Trophoblast cell (in vitro differentiated cells and primary cell): ENCODE data around the gene ZBTB43.
"Not testable (repeated sequence)": the region's sequence is repeated elsewhere in the genome, so short reads cannot be mapped to it uniquely, and the experiment has no call there.

Experiments
- DNase-seq, 2 donors: peaks; one replicate each; pipeline ENCODE4 v3.0.0-alpha.2; 2016
- H2AFZ ChIP-seq: 2 replicates; pipeline ENCODE4 v1.6.1; 2013; ENCODE audit warnings: low read length, moderate library complexity, mild to moderate bottlenecking; ENCODE audit not compliant: insufficient read depth, poor library complexity
- H2AK5ac ChIP-seq: 2 replicates; pipeline ENCODE4 v1.6.1; 2013; ENCODE audit warnings: mild to moderate bottlenecking, low read length
- H2BK120ac ChIP-seq: 2 replicates; pipeline ENCODE4 v1.6.1; 2013; ENCODE audit warnings: low read length, mild to moderate bottlenecking, moderate library complexity; ENCODE audit not compliant: insufficient read depth, poor library complexity
- H2BK12ac ChIP-seq: 2 replicates; pipeline ENCODE4 v1.6.1; 2013; ENCODE audit warnings: mild to moderate bottlenecking, low read length, moderate library complexity
- H2BK5ac ChIP-seq: 2 replicates; pipeline ENCODE4 v1.6.1; 2013; ENCODE audit warnings: low read length, low read depth, moderate library complexity, mild to moderate bottlenecking; ENCODE audit not compliant: poor library complexity
- H3K14ac ChIP-seq: 2 replicates; pipeline ENCODE4 v1.6.1; 2013; ENCODE audit warnings: mild to moderate bottlenecking, low read length
- H3K18ac ChIP-seq: 2 replicates; pipeline ENCODE4 v1.6.1; 2013; ENCODE audit warnings: mild to moderate bottlenecking, low read length
- H3K23ac ChIP-seq: 2 replicates; pipeline ENCODE4 v1.6.1; 2013; ENCODE audit warnings: low read length
- H3K27ac ChIP-seq: 2 replicates; pipeline ENCODE4 v1.5.1; 2013; ENCODE audit warnings: low read depth, mild to moderate bottlenecking, inconsistent platforms, low read length, moderate library complexity
- H3K27me3 ChIP-seq: 2 replicates; pipeline ENCODE4 v1.6.1; 2013; ENCODE audit warnings: inconsistent platforms, mild to moderate bottlenecking, low read length, moderate library complexity; ENCODE audit not compliant: insufficient read depth
- H3K36me3 ChIP-seq, 2 experiments: 1 replicate in 1 of 2; 2 replicates in 1 of 2; pipeline ENCODE4 v1.6.1; 2013; ENCODE audit warnings: low read length in 2 of 2, mild to moderate bottlenecking in 2 of 2, moderate library complexity in 1 of 2; ENCODE audit not compliant: insufficient read depth in 2 of 2, control insufficient read depth in 1 of 2
- H3K4ac ChIP-seq: 2 replicates; pipeline ENCODE4 v1.6.1; 2013; ENCODE audit warnings: low read depth, mild to moderate bottlenecking, low read length, moderate library complexity
- H3K4me1 ChIP-seq, 2 experiments: 1 replicate in 1 of 2; 2 replicates in 1 of 2; pipeline ENCODE4 v1.6.1; 2013; ENCODE audit warnings: low read length in 2 of 2, mild to moderate bottlenecking in 2 of 2, moderate library complexity in 1 of 2; ENCODE audit not compliant: insufficient read depth in 2 of 2, control insufficient read depth in 1 of 2
- H3K4me2 ChIP-seq: 2 replicates; pipeline ENCODE4 v1.6.1; 2013; ENCODE audit warnings: inconsistent platforms, mild to moderate bottlenecking, low read length, moderate library complexity
- H3K4me3 ChIP-seq: 2 replicates; pipeline ENCODE4 v1.5.1; 2013; ENCODE audit warnings: mild to moderate bottlenecking, low read depth, low read length, inconsistent platforms
- H3K79me1 ChIP-seq: one replicate; pipeline ENCODE4 v1.6.1; 2013; ENCODE audit warnings: low read length
- H3K79me2 ChIP-seq: 2 replicates; pipeline ENCODE4 v1.6.1; 2013; ENCODE audit warnings: low read length, mild to moderate bottlenecking; ENCODE audit not compliant: control insufficient read depth, insufficient read depth, poor library complexity
- H3K9ac ChIP-seq: 2 replicates; pipeline ENCODE4 v1.6.1; 2013; ENCODE audit warnings: mild to moderate bottlenecking, low read length
- H3K9me3 ChIP-seq: 2 replicates; pipeline ENCODE4 v1.6.1; 2013; ENCODE audit warnings: low read depth, mild to moderate bottlenecking, control low read depth, inconsistent platforms, low read length; ENCODE audit not compliant: insufficient read depth
- H4K12ac ChIP-seq: 2 replicates; pipeline ENCODE4 v1.6.1; 2013; ENCODE audit warnings: low read depth, mild to moderate bottlenecking, low read length, moderate library complexity
- H4K8ac ChIP-seq: 2 replicates; pipeline ENCODE4 v1.6.1; 2013; ENCODE audit warnings: low read depth, mild to moderate bottlenecking, low read length, moderate library complexity
- H4K91ac ChIP-seq: one replicate; pipeline ENCODE4 v1.6.1; 2013; ENCODE audit warnings: low read depth, mild to moderate bottlenecking, low read length, moderate library complexity
- WGBS: extraction: QIAGEN DNeasy Blood & Tissue Kit; methylation state at CpG from one replicate; pipeline ENCODE4 v1.1.7; 2013; ENCODE audit warnings: missing lambda C conversion rate; ENCODE audit not compliant: insufficient read length, insufficient coverage; ENCODE audit errors: extremely low coverage; 5-methylcytosine and 5-hydroxymethylcytosine counted together

Gene ZBTB43

GRCh38 chr9:126805554-126806262 is 868 bp downstream of the ZBTB43 start:
- H3K27me3 ChIP-seq: no peaks in the 10 kb centered on the region
- H2AFZ ChIP-seq: peak overlapping the region; percentile 10
- H2BK5ac ChIP-seq: no peak overlapping the region
- H3K4ac ChIP-seq: peak overlapping the region; percentile 34
- no peak overlapping the region for H2BK12ac ChIP-seq
- no peak overlapping the region for H2BK120ac ChIP-seq
- H3K14ac ChIP-seq: no peak overlapping the region
- H3K4me2 ChIP-seq: peak overlapping the region; percentile 68
- peaks cover 5 to 6% of the 10 kb centered on the region in 2 experiments for H3K4me1 ChIP-seq
- H3K4me3 ChIP-seq: peak overlapping the region; percentile 88
- peak overlapping the region; percentile 40 for H3K18ac ChIP-seq
- peaks cover 5% of the 10 kb centered on the region in 2 experiments for H3K36me3 ChIP-seq
- H3K79me2 ChIP-seq: peaks cover 5% of the 10 kb centered on the region
- no peak overlapping the region for H4K8ac ChIP-seq
- H3K23ac ChIP-seq: no peak overlapping the region
- H4K91ac ChIP-seq: peak overlapping the region; percentile 58
- no peak overlapping the region for H3K27ac ChIP-seq
- peak; percentile 77 to 78 for DNase-seq
- WGBS: no CpG with 5 or more reads among the region's 8 CpGs
- H2AK5ac ChIP-seq: no peak overlapping the region
- peaks cover 4% of the 10 kb centered on the region for H3K79me1 ChIP-seq
- H3K9me3 ChIP-seq: no peaks in the 10 kb centered on the region
- H4K12ac ChIP-seq: no peak overlapping the region
- peak overlapping the region; percentile 21 for H3K9ac ChIP-seq

GRCh38 chr9:126806336-126806735 is 1.5 kb downstream of the ZBTB43 start:
- Histone ChIP-seq H4K91ac (no peak overlapping the region), H4K8ac (no peak overlapping the region), H3K79me1 (peaks cover 4% of the 10 kb centered on the region), H3K4ac (no peak overlapping the region), H3K36me3 (peaks cover 5 to 7% of the 10 kb centered on the region in 2 experiments), H2BK5ac (no peak overlapping the region), H3K4me2 (no peak overlapping the region), H3K27me3 (no peaks in the 10 kb centered on the region), H3K4me1 (peaks cover 5 to 6% of the 10 kb centered on the region in 2 experiments), H3K9me3 (no peaks in the 10 kb centered on the region), H2BK12ac (no peak overlapping the region), H3K18ac (no peak overlapping the region), H2AFZ (no peak overlapping the region), H4K12ac (no peak overlapping the region), H3K27ac (no peak overlapping the region), H3K23ac (no peak overlapping the region), H2AK5ac (no peak overlapping the region), H3K4me3 (no peak overlapping the region), H3K9ac (no peak overlapping the region), H3K79me2 (peaks cover 5% of the 10 kb centered on the region), H3K14ac (no peak overlapping the region), H2BK120ac (no peak overlapping the region)
- no CpG with 5 or more reads among the region's 2 CpGs for WGBS
- DNase-seq: no peak

- DNase-seq: peak; percentile 64 to 89
- Histone ChIP-seq H3K79me1 (peaks cover 4% of the 10 kb centered on the region), H2AFZ (no peak overlapping the region), H3K9me3 (no peaks in the 10 kb centered on the region), H2AK5ac (no peak overlapping the region), H3K4me1 (peaks cover 5 to 6% of the 10 kb centered on the region in 2 experiments), H3K27me3 (no peaks in the 10 kb centered on the region), H3K27ac (no peak overlapping the region), H2BK5ac (no peak overlapping the region), H3K36me3 (peaks cover 12 to 13% of the 10 kb centered on the region in 2 experiments), H3K79me2 (peaks cover 5% of the 10 kb centered on the region), H3K9ac (no peak overlapping the region), H3K4me3 (no peak overlapping the region), H2BK120ac (no peak overlapping the region), H4K8ac (no peak overlapping the region), H3K4ac (no peak overlapping the region), H3K14ac (no peak overlapping the region), H3K18ac (no peak overlapping the region), H3K4me2 (no peak overlapping the region), H2BK12ac (no peak overlapping the region), H3K23ac (no peak overlapping the region), H4K12ac (no peak overlapping the region), H4K91ac (no peak overlapping the region)
- no CpG with 5 or more reads among the region's 3 CpGs for WGBS
These were observed 4.2 kb downstream of the ZBTB43 start for GRCh38 chr9:126809068-126809467.

GRCh38 chr9:126810221-126810620 is 5.4 kb downstream of the ZBTB43 start:
- DNase-seq, H3K79me2 ChIP-seq, H3K4me1 ChIP-seq, H3K4ac ChIP-seq, H3K9me3 ChIP-seq, H2BK12ac ChIP-seq, H3K79me1 ChIP-seq, H3K18ac ChIP-seq, H2AFZ ChIP-seq, H3K23ac ChIP-seq, H4K8ac ChIP-seq, H4K12ac ChIP-seq, H3K14ac ChIP-seq, H2BK5ac ChIP-seq, H3K27me3 ChIP-seq, H2BK120ac ChIP-seq, H3K27ac ChIP-seq, H3K4me2 ChIP-seq, H3K9ac ChIP-seq, H3K4me3 ChIP-seq, H2AK5ac ChIP-seq, H4K91ac ChIP-seq: not testable (repeated sequence)
- WGBS: no CpG with 5 or more reads among the region's 12 CpGs
- peaks cover 12 to 13% of the 10 kb centered on the region in 2 experiments for H3K36me3 ChIP-seq
